GM21723 (cell line): Measurements from ENCODE around the gene PFDN4.
A peak's percentile ranks its signal among the peaks of the same experiment; 100 is the strongest.

Source experiments
- ATAC-seq: cut with Tn5 transposase; IDR thresholded peaks from one replicate; pipeline ENCODE4 v1.9.1; 2021; ENCODE audit warnings: mild to moderate bottlenecking, moderate library complexity; ENCODE audit not compliant: unreplicated experiment

The PFDN4 gene, protein sequence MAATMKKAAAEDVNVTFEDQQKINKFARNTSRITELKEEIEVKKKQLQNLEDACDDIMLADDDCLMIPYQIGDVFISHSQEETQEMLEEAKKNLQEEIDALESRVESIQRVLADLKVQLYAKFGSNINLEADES

DNA sequence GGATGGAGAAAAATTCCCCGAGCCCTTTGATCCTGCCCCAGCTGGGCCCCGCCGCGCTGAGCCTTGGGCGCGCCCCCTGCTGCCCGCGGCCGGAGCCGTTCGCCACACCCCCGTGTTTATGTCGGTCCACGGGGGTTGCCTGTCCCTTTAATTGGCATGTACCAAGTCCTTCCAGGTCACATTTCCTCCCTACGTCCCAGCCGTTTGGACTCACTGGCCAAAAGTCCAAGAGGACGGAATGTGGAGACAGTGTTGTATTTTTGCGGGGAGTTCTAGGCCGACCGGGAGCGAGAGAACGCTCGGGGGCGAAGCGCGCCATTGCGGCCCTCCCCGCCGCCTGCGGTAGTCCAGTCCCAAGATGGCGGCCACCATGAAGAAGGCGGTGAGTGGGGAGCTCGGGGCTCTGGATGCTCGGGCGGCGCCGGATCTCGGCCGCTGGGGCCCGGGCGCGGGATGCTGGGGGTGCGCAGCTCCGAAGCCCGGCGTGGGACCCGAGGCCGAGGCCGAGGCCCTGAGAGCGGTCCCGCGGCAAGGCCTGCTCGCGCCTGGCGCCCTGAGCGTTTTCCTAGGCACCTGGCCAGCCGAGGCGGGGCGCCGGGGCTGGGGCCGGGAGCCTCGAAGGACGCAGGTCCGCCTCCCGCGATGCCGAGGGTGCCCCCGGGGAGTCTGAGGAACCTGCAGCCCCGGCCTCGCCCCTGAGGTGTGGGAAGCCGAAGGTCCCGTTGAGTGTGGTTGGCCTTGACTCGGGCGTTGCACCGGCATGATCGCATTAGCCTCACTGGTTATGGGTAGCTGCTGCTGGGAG, at the start of gene PFDN4:
PFDN4 (plus strand) TSS at position 345 of the 805 bp plus-strand sequence; CDS start at position 359, 14 bp downstream.
- peak; percentile 94 for ATAC-seq

DNA sequence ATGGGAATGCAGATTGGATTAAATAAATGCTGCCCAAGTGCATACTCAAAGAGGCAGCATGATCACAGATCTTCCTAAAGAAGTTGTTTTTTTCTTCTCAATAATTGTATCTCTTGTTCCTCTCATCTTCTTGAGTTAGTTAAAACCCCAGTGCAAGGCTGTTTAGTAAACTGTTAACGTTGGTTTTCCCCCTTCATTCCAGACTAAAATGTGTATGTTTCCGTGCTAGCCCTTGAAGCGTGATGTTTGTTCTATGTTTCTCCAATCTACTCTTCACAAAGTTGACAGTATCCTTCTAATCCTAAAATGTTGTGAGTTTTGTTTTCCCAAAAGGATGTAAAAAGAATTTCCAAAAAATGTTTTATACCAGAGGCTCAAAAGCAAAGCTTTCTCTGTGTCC, 49.7 kb upstream of the PFDN4 start:
- no peak for ATAC-seq

- no peak for ATAC-seq
Measured at GRCh38 chr20:54158856-54159418, 49.0 kb upstream of the PFDN4 start.

- no peak for ATAC-seq
Measured at GRCh38 chr20:54160065-54161007, 47.6 kb upstream of the PFDN4 start.

GRCh38 chr20:54161008-54161820, 46.7 kb upstream of the PFDN4 start:
- no peak for ATAC-seq

GRCh38 chr20:54161821-54162149, 46.1 kb upstream of the PFDN4 start:
- no peak for ATAC-seq

DNA sequence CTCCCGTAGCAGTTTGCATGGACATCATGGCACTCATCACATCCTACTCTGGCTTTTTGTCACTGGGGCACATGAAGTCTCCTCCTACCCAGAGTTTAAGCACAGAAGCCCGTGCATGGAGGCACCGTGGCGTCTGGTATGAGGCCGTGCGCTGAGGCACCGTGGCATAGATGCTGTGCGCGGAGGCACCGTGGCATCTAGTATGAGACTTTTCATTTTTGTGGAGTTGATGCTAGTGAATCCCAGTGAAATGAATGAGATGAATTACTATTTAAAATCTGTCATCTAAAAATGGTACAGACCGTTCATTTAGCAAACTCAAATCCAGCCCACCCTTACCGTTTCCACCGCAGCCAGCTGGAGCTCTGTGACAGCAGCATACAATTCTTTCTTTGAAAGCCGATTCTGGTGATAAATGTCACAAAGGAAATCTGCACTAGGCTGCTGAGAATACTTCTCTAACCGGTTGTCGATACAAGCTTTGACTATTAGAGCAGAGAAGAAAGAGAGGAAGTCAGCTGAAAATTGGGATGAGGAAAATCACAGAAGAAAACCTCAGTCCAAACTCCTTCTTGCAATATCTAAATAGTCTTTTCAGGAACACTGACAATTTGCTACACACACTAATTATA, 45.4 kb upstream of the PFDN4 start:
- no peak for ATAC-seq

GRCh38 chr20:54163402-54163801, 44.5 kb upstream of the PFDN4 start:
- ATAC-seq: no peak

GRCh38 chr20:54165014-54165413, 42.9 kb upstream of the PFDN4 start:
- ATAC-seq: no peak

DNA sequence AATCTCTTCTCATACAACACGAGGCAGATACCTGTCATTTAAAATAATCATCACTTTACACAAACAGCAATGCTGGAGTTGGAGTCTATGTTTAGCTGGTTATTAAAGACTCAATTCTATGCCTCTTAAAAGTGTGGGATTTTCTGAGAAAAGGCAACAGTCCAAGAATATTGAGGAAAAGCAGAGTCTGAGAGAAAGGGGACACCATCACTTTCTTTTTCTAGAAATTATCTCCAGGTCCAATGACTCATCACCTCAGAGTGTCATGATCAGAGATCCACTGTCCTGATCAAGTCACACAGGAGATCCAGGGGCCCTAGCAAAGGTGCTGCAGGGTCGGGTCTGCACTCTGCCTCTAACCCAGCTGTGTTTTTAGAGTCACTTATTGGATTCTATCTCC, 42.1 kb upstream of the PFDN4 start:
- no peak for ATAC-seq

- no peak for ATAC-seq
Measured at GRCh38 chr20:54166987-54167662, 40.8 kb upstream of the PFDN4 start.

DNA sequence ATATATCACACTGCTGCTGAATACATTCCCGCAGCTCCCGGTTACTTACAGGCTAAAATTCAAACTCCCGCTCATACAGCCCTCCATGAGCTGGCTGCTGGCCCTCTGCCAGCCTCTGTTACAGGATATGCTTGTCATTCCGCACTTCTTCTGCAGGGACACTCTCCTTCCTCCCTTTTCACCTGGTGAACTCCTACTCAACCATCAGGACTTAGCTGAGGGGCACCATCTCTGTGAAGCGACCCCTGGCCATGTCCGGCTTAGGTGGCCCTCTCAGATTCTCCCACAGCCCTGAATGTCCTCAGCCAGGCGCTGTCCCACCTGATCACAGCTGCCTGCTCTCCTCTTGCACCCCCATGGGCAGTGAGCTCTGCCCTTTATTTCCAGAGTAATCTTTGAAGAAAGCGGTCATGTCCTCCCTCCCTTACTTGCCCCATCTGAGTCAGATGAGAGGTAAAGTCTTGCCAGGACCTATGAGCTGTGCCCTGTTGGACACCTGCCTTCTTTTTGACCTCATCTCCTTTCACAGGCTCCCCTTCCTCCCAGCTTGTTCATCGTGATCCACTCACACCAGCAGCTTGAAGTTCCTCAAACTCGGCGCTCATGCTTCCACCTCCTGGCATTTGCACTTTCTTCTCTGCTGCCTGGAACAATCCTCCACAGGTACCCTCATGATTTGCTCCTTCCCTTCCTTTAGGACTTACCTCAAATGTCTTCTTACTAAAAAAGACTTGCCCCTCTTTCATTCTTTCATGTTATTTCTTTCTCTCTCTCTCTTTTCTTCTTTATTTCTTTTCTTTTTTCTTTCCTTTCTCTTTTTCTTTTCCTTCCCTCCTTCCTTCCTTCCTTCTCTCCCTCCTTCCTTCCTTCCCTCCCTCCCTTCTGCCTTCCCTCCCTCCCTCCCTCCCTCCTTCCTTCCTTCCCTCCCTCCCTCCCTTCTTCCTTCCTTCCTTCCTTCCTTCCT, 39.7 kb upstream of the PFDN4 start:
- no peak for ATAC-seq

- ATAC-seq: no peak
Measured at GRCh38 chr20:54168961-54169862, 38.7 kb upstream of the PFDN4 start.

DNA sequence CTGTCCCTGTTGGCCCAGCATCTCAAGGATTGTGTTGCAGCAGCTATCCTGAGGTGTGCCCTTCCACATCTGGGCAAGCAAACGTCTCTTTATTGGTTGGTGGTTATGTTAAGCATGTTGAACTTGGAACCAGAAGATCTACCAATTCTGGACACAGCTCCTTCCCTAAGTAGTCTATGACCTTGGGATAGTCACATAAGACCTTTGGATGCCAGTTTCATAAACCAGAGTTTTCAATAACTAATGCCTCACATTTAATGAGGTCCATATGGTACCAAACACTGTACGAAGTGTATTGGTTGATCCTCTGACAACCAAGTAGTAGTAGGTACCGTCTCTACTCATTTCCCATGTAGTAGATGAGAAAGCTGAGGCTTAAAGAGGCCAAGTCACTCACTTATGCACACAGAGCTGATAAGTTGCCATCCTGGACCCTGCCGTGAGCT, 37.8 kb upstream of the PFDN4 start:
- no peak for ATAC-seq

GRCh38 chr20:54170963-54171362, 36.9 kb upstream of the PFDN4 start:
- ATAC-seq: no peak

- ATAC-seq: no peak
Measured at GRCh38 chr20:54172532-54172855, 35.4 kb upstream of the PFDN4 start.

DNA sequence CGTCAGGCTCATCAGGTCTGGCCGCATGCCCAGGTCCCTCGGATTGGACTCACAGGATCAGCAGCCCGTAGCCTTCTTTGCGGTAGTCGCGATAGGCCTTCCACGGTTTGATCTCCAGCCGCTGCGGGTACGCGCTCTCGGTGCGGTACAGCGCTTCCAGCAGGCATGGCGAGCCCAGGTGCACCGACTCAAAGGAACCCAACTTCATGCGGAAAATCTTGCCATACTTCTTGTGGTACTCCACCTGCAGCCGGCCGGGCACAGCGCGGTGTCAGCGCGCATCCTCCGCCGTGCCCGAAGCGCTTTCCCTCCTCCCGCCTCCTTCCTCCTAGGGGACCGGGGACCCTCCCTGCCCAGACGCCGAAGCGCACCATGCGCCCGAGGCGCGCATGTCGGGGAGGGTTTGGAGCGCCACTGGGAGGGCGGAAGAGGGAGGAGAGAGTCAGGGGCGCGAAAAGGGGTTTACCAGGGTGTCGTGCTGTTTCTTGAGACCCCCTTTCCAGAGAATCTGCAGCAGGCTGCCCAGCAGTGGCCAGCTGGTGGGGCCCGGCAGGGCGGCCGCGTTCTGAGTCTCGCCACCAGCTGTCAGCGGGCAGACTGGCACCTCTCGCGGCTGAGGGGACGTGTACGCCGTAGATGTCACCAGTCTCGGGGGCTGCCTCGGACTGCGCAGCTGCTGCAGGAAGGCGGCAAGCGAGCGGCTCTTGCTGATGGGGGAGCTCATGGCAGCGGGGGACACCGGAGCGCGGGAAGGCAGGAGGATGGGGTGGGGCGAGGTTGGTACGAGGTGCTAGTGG, 34.8 kb upstream of the PFDN4 start:
- ATAC-seq: no peak
